SJCRH30 (cell line): ENCODE results near the gene TRPM1. TPM values are rescaled to one million over a fixed set of nuclear protein-coding genes. Genes with fewer than 3 reads are reported as not detected.
A peak's percentile ranks its signal among the peaks of the same experiment; 100 is the strongest.

Source experiments
- DNase-seq, 2 experiments: peaks; one replicate each; pipeline ENCODE4 v3.0.0-alpha.2; 2015 to 2020
- H3K27ac ChIP-seq: fragments of 250-450 bp; sonication (Bioruptor Pico); 2 replicates; pipeline ENCODE4 v1.5.1; 2020; ENCODE audit warnings: mild to moderate bottlenecking, moderate library complexity
- H3K27me3 ChIP-seq: fragments of 250-450 bp; sonication (Bioruptor Pico); 2 replicates; pipeline ENCODE4 v1.5.1; 2020; ENCODE audit warnings: mild to moderate bottlenecking, moderate library complexity
- H3K36me3 ChIP-seq: fragments of 250-450 bp; sonication (Bioruptor Pico); 2 replicates; pipeline ENCODE4 v1.5.1; 2020; ENCODE audit warnings: mild to moderate bottlenecking, moderate library complexity
- H3K4me1 ChIP-seq: fragments of 250-450 bp; sonication (Bioruptor Pico); 2 replicates; pipeline ENCODE4 v1.5.1; 2020; ENCODE audit warnings: mild to moderate bottlenecking, moderate library complexity
- H3K4me3 ChIP-seq: fragments of 250-450 bp; sonication (Bioruptor Pico); 2 replicates; pipeline ENCODE4 v1.5.1; 2020; ENCODE audit warnings: mild to moderate bottlenecking, moderate library complexity
- H3K9me3 ChIP-seq: fragments of 250-450 bp; sonication (Bioruptor Pico); replicated peaks from 2 replicates; pipeline ENCODE4 v1.5.1; 2020; ENCODE audit warnings: mild to moderate bottlenecking, moderate library complexity
- total RNA-seq: library from RNA; depleted of rRNA; stranded (reverse); fragments of >200 nt; shearing (Covaris generic); gene quantifications from 2 replicates; pipeline ENCODE4 v1.2.3, GENCODE V29; 2014; rRNA removed

The TRPM1 gene
- total RNA-seq: 0.06 TPM in 1 of 2 replicates, not detected in the other

DNA sequence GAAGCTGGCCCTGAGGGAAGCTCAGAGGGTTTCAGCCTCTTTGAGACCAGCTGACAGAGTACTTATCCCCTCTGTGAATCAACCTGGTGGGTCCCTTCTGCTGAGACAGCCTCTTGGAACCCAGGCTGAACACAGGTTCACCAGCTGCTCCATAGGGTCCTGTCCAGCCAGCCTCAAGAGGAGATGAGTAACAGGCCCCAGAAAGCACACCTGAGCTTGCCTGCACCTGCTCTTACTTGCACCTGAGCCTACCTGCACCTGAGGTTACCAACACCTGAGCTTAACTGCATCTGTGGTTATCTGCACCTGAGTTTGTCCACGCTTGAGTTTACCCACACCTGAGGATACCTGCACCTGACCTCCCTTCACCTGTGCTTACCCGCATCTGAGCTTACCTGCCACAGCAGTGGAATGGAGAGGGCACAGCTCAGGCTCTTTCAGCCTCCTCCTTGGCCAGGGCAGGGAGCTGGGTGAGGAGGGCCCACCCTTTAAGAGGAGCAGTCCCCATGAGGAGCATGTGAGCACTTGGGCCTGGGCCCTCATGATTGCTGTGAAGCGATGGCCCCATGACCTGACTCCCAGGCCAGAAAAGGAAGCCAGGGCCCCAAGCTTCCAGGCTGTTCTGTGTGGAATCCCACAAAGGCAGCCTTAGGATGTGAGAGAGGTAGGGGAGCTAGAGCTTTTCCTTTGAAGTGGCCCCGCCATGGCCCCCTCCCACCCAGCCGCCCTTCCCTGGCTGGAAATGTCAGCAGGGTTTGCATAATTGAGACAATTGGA is at the start of gene TRPM1:
Gene TRPM1, minus strand, starts transcription at position 464 of the 777 bp plus-strand sequence. CDS start 20,370 bp downstream, outside the sequence.
- Histone ChIP-seq H3K27me3 (no peaks in the 10 kb centered on the region), H3K9me3 (no peaks in the 10 kb centered on the region), H3K4me1 (no peaks in the 10 kb centered on the region), H3K27ac (no peak within 1 kb of the TSS), H3K4me3 (no peak within 1 kb of the TSS), H3K36me3 (no peaks in the 10 kb centered on the region)
- DNase-seq: no peak

DNA sequence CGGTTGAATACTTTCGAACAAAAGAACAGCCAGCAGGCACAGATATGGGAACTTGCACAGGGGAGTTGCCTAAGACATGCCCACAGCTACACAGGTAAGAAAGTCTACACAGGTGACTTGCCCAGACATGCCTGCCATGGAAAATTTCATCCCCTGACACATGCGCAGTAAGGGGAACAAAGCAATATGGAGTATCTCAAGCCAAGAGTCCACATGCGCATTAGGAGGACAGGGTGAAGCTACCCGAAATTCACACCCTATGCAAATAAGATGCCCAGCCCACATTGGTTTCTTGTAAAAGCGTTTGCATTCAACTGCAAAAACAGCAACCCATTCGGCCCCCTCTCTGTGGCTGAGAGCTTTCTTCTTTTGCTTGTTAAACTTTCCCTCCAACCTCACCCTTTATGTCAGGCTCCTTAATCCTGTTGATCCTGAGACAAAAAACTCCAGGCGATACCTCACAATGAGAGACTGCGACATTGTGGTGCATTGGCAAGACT is 49.3 kb upstream of the TRPM1 start:
- Histone ChIP-seq H3K4me3 (no peak overlapping the region), H3K4me1 (no peaks in the 10 kb centered on the region), H3K9me3 (no peaks in the 10 kb centered on the region), H3K36me3 (no peaks in the 10 kb centered on the region), H3K27me3 (no peaks in the 10 kb centered on the region), H3K27ac (no peak overlapping the region)
- no peak for DNase-seq

DNA sequence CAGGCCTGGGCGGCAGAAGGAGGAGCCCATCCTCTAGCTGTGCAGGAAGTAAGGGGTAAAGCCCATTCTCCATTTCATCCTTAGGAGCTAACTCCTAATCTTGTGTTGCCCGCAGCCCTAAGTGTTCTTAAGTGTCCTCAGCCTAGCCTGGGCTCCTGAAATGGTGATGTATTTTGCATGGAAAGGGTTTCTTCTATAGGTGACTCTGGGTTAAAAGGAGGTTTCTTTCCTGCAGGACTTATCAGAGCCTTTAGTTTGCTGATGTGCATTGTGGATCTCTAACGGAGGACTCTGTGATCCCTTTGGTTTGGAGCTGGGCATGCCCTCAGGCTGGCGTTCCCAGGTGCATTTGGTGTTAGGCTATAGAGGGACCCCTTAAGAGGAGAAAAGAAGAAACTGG is 48.5 kb upstream of the TRPM1 start:
- DNase-seq: no peak
- H3K27me3 ChIP-seq: no peaks in the 10 kb centered on the region
- no peaks in the 10 kb centered on the region for H3K9me3 ChIP-seq
- no peaks in the 10 kb centered on the region for H3K4me1 ChIP-seq
- H3K27ac ChIP-seq: no peak overlapping the region
- H3K4me3 ChIP-seq: no peak overlapping the region
- H3K36me3 ChIP-seq: no peaks in the 10 kb centered on the region

DNA sequence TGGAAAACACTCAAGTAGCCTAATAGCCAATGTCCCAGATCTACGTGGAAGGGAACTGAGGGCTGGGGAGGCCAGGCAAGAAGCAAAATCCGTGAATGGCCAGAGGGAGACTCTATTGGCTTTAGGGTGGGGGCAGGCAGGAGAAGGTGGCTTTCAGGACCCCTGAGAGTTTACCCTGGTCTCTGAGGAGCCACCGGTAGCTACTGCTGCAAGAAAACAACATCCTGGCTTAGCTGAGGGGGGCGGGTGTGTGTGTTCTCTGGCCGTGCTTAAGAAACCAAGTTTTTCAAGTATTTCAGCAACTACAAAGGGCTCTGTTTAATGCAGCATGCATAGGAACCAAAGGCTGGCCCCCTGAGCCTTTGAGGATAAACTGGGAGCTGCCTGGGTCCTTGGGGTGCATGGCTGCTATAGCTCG is 47.6 kb upstream of the TRPM1 start:
- Histone ChIP-seq H3K27ac (no peak overlapping the region), H3K9me3 (no peaks in the 10 kb centered on the region), H3K4me1 (no peaks in the 10 kb centered on the region), H3K27me3 (no peaks in the 10 kb centered on the region), H3K36me3 (no peaks in the 10 kb centered on the region), H3K4me3 (no peak overlapping the region)
- DNase-seq: no peak

DNA sequence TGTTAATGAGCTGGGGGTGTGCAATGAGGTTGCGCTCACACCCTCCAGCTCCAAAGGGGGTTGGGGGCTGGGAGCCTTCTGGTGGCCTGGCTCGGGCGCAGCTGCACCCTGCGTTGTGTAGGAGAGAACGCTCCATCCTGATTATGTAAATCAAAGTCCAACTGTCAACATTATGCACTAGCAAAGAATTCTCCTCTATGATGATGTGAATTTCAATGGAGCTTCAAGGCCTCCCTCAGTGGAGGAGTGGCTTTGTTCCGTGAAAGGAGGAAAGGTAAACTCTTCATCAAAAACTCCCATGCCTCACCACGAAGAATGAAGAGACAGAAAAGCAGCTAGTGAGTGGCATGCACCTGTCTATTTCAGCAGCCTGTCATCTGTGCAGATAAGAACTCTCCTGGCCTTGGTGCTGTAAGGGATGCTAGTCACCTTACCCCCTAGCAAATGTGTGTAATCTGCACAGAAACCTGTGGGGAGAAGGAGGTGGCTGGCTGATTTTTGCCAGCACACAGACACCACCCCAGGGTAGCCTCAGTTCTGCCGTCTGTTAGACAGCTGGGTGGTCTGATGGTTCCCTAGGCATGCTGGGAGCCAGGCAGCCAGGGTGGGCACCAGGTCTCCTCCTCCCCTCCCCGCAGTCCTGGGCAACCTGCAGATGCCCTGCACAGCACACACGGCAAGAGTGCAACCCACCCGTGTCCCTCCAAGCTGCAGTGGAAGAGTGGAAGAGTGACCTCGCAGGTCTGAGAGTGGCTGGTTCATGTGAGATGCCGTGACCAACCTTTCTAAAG is 47.0 kb upstream of the TRPM1 start:
- Histone ChIP-seq H3K27me3 (no peaks in the 10 kb centered on the region), H3K36me3 (no peaks in the 10 kb centered on the region), H3K4me3 (no peak overlapping the region), H3K27ac (no peak overlapping the region), H3K9me3 (no peaks in the 10 kb centered on the region), H3K4me1 (no peaks in the 10 kb centered on the region)
- no peak for DNase-seq

DNA sequence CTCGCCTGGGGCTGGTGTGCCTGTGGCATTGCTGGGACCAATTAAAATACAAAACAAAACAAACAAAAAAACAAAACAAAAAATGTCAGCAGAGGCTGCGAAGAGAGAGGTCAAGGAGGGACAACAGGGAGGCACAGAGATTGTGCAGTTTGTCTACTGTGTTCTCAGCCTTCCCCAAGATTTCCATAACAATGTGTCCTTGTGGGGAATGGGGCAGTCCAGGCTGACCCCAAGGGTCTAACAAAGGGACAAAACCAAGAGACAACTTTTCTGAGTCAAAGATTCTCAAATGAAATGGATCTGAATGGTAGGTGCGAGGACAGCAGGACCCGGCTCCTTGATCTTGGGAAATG is 46.4 kb upstream of the TRPM1 start:
- Histone ChIP-seq H3K27me3 (no peaks in the 10 kb centered on the region), H3K9me3 (no peaks in the 10 kb centered on the region), H3K4me3 (no peak overlapping the region), H3K4me1 (no peaks in the 10 kb centered on the region), H3K27ac (no peak overlapping the region), H3K36me3 (no peaks in the 10 kb centered on the region)
- DNase-seq: no peak

DNA sequence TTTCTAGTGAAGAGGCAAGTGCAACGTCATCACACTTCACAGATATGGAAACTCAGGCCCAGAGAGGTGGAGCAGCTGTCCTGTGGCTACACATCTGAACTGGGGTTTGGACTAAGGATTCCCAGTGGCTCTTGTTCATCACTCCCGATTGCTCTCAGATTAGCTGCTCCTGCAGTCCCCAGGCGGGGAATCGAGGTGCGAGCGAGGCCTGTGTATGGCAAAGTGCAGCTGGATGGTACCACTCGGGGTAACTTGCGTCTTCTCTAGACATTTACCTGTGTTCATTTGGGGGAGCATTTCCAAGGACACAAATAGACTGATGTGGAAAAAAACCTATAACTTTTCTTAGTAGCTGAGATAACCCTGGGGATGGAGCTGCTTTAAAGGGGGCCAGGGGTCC is 45.9 kb upstream of the TRPM1 start:
- DNase-seq: no peak
- Histone ChIP-seq H3K27me3 (no peaks in the 10 kb centered on the region), H3K36me3 (no peaks in the 10 kb centered on the region), H3K4me3 (no peak overlapping the region), H3K4me1 (no peaks in the 10 kb centered on the region), H3K9me3 (no peaks in the 10 kb centered on the region), H3K27ac (no peak overlapping the region)

DNA sequence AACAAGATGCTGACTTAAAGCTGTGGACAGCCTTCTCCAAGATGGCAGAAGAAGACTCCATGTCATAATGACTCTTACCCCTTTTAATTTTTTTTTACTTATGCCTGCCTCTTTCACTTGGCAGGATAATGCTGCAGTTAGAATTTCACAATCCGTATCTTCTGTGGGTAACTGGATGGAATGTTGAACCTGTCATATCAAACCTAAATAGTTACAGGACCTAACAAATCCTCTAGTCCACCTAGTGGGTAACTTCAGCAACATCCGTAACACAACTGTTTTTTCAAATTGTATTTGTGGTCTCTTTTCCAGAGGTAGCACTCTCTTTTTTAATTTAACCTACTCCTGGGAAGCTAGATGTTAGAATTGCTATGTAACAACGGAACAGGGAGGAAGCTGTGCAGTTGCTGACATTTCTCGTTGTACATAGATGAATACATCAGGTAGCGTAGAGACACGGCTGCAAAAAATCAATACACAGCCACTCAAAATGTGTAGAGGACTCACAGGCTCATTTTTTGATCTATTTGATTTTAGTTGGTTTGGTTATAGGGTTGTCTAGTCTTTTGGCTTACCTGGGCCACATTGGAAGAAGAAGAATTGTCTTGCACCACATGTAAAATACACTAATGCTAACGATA is 43.9 kb upstream of the TRPM1 start:
- no peaks in the 10 kb centered on the region for H3K4me1 ChIP-seq
- no peak overlapping the region for H3K27ac ChIP-seq
- H3K27me3 ChIP-seq: no peaks in the 10 kb centered on the region
- no peaks in the 10 kb centered on the region for H3K36me3 ChIP-seq
- H3K9me3 ChIP-seq: no peaks in the 10 kb centered on the region
- DNase-seq: no peak
- no peak overlapping the region for H3K4me3 ChIP-seq

DNA sequence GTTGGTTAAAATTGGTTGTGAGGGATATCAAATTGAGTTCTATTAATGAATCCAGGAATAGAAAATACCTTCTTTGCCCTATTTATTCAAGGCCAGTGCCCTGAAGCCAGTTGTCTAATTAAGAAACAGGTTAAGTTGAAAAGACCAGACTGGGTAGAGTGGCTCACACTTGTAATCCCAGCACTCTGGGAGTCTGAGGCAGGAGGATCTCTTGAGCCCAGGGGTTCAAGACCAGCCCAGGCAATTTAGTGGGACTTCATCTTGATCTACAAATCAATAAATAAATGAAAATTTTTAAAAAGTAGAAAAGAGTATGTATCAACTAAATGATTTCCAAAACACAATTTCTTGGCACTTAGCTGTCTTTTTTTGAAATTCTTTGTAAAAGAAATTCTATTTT is 40.3 kb upstream of the TRPM1 start:
- H3K36me3 ChIP-seq: no peaks in the 10 kb centered on the region
- DNase-seq: no peak
- no peaks in the 10 kb centered on the region for H3K4me1 ChIP-seq
- H3K27me3 ChIP-seq: no peaks in the 10 kb centered on the region
- no peak overlapping the region for H3K27ac ChIP-seq
- no peak overlapping the region for H3K4me3 ChIP-seq
- no peaks in the 10 kb centered on the region for H3K9me3 ChIP-seq

DNA sequence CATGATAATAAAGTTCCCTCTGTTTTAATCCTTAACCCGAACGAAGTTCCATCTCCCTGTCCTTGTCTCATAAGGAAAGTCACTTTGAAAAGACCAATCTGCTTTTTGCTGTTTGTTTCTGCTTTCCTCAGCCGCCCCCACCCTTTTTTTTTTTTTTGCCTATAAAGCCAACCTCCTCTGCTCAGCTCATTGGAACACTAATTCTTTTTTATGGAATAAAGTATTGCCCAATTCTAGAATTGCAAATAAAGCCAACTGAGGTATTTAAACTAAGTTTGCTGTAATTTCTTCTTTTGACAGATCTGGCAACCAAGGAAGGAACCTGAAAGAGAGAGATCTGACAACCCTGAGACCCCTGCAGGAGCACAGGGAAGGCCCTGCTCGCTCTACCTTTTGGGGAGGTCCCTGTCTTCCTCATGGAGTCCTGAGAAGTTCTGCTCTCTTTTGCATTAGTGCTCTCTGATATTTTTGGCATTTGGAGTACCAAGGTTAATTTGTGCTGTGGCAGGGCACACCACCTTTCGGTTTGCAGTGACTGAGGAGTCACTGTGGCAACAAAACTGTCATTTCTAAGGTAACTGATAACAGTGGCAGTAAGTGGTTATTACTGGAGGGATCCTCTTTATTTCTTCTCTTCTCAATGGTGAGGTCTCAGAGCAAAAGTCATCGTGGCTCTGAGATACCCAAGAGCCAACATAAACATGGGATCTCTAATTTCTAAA is 35.2 kb upstream of the TRPM1 start:
- no peaks in the 10 kb centered on the region for H3K9me3 ChIP-seq
- H3K4me3 ChIP-seq: no peak overlapping the region
- no peak for DNase-seq
- H3K27ac ChIP-seq: no peak overlapping the region
- no peaks in the 10 kb centered on the region for H3K27me3 ChIP-seq
- no peaks in the 10 kb centered on the region for H3K4me1 ChIP-seq
- H3K36me3 ChIP-seq: no peaks in the 10 kb centered on the region

DNA sequence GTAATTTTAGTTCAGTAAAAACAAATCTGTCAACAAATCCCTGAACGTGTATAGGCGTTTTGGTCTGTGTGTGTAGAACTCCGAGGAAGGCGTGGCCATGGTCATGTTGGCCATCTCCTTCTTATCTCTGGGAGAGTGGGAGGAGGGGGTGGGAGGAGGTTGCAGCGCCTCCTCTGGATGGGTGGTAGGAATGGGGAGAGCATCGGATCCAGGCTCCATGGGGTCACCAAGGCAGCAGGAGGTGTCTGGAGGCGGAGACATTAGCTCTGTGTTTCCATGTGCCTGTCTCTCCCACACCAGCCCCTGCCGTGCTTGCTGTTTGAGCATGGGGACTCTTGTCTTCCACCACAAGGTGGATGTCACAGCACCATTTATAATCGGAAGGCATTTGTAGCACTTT is 34.5 kb upstream of the TRPM1 start:
- Histone ChIP-seq H3K27ac (no peak overlapping the region), H3K9me3 (no peaks in the 10 kb centered on the region), H3K27me3 (no peaks in the 10 kb centered on the region), H3K36me3 (no peaks in the 10 kb centered on the region), H3K4me3 (no peak overlapping the region), H3K4me1 (0 out of 2 replicates have a peak, but pooled peaks cover 3% of the 10 kb centered on the region)
- DNase-seq: peak in 1 of 2 experiments; percentile 32

DNA sequence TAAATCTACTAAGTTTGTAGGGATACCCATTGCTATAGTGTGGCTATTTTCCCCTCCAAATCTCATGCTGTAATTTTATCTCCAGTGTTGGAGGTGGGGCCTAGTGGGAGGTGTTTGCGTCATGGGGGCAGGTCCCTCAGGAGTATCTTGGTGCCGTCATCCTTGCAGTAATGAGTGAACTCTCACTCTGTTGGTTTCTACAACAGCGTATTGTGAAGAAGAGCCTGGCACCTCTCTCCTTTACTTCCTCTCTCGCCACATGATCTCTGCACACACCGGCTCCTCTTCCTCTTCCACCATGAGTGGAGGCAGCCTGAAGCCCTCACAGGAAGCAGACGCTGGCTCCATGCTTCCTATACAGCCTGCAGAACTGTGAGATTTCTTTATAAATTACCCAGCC is 34.0 kb upstream of the TRPM1 start:
- DNase-seq: no peak
- Histone ChIP-seq H3K9me3 (no peaks in the 10 kb centered on the region), H3K4me3 (no peak overlapping the region)

DNA sequence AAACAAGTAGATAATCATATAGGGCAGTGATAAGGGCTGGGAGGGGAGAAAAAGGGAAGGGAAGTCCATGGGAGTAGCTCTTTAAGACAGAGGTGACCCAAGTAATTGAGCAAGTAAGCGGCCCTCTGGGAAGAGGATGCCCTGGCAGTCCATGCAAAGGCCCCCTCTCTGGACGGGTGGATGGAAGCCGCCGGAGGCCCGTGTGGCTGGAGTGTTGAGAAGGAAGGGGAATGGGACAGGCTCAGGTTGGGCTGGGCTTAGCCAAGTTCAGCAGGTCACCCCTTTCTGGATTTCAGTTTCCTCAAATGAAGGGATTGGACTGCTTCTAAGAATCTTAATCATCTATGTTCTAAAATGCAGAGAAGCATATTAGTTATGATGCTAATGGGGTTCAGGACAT is 32.4 kb upstream of the TRPM1 start:
- Histone ChIP-seq H3K36me3 (no peaks in the 10 kb centered on the region), H3K4me1 (0 out of 2 replicates have a peak, but pooled peaks cover 3% of the 10 kb centered on the region), H3K27me3 (no peaks in the 10 kb centered on the region), H3K9me3 (no peaks in the 10 kb centered on the region), H3K27ac (no peak overlapping the region), H3K4me3 (no peak overlapping the region)
- DNase-seq: no peak

More for the DNA sequence above, 34.0 kb upstream of the TRPM1 start:
- Histone ChIP-seq H3K36me3 (no peaks in the 10 kb centered on the region), H3K27ac (no peak overlapping the region), H3K27me3 (no peaks in the 10 kb centered on the region), H3K4me1 (0 out of 2 replicates have a peak, but pooled peaks cover 3% of the 10 kb centered on the region)

DNA sequence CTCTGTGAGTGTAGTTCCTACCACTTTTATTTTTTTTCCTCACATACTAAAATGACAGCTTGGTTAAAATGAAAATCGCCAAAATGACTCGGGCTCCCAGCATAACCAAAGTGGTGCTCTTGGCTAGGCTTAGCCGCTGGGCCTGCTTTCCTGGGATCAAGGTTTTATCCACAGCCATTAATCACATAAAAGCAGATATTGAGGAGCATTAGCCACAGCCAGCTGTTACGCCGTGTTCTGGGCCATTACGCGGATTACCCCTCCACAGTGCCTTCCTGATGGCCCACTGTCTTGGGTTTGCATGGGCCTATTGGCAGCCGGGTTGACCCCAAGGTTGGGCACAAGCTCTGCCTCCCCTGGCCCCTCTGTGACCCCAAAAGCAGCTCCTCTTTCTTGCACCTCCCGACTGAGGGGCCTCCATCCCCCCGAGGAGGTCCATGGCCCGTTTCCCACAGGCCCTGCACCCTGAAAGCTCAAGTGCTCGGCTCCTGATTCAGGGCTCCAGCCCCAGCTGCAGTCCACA is 30.4 kb upstream of the TRPM1 start:
- Histone ChIP-seq H3K9me3 (no peaks in the 10 kb centered on the region), H3K4me3 (no peak overlapping the region), H3K4me1 (0 out of 2 replicates have a peak, but pooled peaks cover 3% of the 10 kb centered on the region), H3K27ac (no peak overlapping the region), H3K27me3 (no peaks in the 10 kb centered on the region), H3K36me3 (no peaks in the 10 kb centered on the region)
- peak; percentile 22 to 56 for DNase-seq
